ENCODE data around the gene BMP7.

GRCh38 chr20:57176842-57177241, 89.6 kb downstream of the BMP7 start:
- TF ChIP-seq ZFP30 (CRISPR knock-in tag; IDR thresholded peaks at IDR 0.05) (no peak), ZFP3 (CRISPR knock-in tag; IDR thresholded peaks at IDR 0.05) (no peak)
